Measurements from ENCODE around the gene CPLX3.

Gene CPLX3

DNA sequence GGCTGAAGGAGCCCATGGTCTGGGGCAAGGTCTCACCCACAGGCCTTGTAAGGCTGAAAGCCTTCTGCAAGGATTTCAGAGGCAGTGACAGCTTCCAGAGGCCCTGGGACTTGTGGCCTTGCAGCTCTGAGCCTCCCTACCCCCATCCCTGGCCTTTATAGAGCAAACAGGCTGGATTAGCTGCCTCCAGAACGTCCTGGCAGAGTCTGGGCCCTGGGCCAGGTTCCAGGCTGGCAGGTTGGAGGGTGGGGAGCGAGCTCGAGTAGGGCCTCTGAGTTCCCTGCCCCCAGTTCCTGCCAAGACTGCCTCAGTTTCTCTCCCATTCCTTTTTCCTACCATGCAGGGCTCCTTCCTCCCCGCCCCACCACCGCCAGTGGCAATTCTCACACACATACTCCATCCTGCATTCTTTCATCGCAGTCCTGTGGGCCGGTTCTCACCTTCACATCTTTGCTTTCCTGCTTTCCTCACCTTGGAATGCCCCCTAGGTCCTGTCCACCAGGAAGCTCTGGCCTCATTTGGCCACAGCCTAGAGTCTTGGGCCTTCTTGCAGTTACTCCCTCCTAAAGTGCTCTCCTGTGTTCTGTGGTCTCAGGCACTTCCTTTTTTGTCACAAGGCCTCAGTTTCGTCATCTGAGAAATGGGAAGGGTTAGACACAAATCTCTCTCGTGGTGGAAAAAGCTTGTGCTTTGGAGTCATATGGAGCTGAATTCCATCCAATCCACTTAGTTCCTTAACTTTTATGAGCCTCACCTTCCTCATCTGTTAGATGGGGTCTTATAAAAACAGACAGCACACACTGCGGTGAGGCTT, 11.1 kb upstream of the CPLX3 start:
- DNase-seq (ENCODE audit: low read depth): no peak
- TF ChIP-seq, protein P1, sequence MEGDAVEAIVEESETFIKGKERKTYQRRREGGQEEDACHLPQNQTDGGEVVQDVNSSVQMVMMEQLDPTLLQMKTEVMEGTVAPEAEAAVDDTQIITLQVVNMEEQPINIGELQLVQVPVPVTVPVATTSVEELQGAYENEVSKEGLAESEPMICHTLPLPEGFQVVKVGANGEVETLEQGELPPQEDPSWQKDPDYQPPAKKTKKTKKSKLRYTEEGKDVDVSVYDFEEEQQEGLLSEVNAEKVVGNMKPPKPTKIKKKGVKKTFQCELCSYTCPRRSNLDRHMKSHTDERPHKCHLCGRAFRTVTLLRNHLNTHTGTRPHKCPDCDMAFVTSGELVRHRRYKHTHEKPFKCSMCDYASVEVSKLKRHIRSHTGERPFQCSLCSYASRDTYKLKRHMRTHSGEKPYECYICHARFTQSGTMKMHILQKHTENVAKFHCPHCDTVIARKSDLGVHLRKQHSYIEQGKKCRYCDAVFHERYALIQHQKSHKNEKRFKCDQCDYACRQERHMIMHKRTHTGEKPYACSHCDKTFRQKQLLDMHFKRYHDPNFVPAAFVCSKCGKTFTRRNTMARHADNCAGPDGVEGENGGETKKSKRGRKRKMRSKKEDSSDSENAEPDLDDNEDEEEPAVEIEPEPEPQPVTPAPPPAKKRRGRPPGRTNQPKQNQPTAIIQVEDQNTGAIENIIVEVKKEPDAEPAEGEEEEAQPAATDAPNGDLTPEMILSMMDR (IDR thresholded peaks at IDR 0.05; ENCODE audit: low read depth, low read length, missing control alignments): no peak
- no peak overlapping the region for H3K4me3 ChIP-seq (ENCODE audit: low read depth, low read length)

DNA sequence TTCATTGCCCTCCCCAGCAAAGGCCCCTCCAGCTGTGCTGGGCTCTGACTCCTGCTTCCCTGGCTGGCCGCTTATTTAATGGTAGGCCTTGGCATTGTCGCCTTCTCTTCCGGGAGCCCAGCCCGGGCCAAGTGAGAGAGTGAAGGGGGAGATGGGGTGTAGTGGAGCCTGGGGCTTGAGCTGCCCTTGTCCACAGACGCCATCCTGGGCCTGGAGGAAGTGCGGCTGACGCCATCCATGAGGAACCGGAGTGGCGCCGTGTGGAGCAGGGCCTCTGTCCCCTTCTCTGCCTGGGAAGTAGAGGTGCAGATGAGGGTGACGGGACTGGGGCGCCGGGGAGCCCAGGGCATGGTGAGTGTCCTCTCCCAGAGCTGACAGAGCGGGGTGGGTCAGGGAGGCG, 10.5 kb upstream of the CPLX3 start:
- TF ChIP-seq, protein P1 (IDR thresholded peaks at IDR 0.05; ENCODE audit: low read depth, low read length, missing control alignments): no peak
- no peak for DNase-seq (ENCODE audit: low read depth)
- no peak overlapping the region for H3K4me3 ChIP-seq (ENCODE audit: low read depth, low read length)

DNA sequence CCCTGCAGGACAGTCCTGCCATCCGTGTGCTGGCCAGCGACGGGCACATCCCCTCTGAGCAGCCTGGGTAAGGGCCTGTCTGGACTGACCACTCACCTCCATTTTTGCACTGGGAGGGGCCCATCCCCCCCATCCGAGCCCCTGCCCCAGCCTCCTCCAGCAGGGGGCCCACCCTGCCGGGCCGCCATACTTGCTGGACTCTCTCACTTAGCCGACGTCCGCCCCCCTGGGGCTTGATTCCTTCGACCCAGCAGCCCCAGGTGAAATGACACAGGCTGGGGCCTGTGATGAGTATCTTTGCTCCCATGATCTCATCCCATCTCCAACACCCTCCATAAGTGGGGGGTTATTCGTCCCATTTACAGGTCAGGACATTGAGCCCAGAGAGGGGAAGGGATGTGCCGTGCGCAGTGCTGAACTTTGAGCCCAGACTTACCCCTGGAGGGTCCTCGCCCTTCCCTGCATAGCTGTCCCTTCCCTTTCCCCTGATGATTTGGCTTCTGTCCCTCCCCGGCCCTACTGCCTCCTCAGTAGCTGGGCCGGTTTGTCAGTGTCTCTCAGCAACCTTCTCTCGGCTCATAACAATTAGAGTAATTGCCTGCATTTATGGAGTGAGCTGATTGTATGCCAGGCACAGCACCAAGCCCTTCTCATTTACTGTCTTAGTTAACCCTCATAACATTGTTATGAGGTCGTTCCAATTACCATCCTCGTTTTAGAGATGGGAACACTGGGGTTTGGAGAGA, 9.6 kb upstream of the CPLX3 start:
- TF ChIP-seq, protein P1 (IDR thresholded peaks at IDR 0.05; ENCODE audit: low read depth, low read length, missing control alignments): no peak
- no peak overlapping the region for H3K4me3 ChIP-seq (ENCODE audit: low read depth, low read length)
- DNase-seq (ENCODE audit: low read depth): no peak

DNA sequence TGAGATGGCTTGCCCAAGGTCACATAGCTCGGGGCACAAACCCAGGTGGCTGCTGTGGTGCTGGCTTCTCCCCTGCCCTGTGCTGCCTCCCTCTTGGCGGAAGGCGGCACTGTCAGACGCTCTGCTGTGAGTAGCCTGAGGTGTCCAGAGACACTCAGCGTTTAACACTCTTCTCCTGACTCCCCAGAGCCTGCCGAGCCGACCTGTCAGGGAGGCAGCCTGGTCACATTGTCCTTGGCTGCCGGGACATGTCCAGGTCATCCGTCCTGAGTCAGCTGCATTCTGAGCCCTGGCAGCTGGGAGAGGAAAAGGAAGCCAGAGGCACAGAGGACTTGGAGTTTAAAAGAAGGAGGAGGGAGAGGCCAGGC, 9.1 kb upstream of the CPLX3 start:
- no peak overlapping the region for H3K4me3 ChIP-seq (ENCODE audit: low read depth, low read length)
- TF ChIP-seq, protein P1 (IDR thresholded peaks at IDR 0.05; ENCODE audit: low read depth, low read length, missing control alignments): no peak
- DNase-seq (ENCODE audit: low read depth): no peak

DNA sequence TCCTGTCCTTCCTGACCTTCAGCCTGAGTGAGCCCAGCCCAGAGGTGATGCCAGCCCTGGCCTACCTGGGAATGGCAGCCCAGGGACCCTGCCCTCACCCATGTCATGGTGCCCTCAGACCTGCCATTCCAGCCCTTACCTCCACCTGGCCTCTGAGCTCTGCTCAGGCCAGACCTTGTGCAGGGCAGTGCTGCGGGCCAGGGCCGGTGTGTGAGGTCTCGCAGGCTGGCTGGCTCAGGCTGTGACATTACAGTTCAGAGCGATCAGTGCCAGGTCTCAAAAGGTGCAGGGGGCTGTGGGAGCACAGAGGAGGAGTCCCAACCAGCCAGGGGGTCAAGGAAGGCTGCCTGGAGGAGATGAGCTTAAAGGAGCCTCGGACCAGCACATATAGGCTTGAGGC, 6.4 kb upstream of the CPLX3 start:
- no peak for DNase-seq (ENCODE audit: low read depth)
- TF ChIP-seq, protein P1 (IDR thresholded peaks at IDR 0.05; ENCODE audit: low read depth, low read length, missing control alignments): no peak
- H3K4me3 ChIP-seq (ENCODE audit: low read depth, low read length): no peak overlapping the region

DNA sequence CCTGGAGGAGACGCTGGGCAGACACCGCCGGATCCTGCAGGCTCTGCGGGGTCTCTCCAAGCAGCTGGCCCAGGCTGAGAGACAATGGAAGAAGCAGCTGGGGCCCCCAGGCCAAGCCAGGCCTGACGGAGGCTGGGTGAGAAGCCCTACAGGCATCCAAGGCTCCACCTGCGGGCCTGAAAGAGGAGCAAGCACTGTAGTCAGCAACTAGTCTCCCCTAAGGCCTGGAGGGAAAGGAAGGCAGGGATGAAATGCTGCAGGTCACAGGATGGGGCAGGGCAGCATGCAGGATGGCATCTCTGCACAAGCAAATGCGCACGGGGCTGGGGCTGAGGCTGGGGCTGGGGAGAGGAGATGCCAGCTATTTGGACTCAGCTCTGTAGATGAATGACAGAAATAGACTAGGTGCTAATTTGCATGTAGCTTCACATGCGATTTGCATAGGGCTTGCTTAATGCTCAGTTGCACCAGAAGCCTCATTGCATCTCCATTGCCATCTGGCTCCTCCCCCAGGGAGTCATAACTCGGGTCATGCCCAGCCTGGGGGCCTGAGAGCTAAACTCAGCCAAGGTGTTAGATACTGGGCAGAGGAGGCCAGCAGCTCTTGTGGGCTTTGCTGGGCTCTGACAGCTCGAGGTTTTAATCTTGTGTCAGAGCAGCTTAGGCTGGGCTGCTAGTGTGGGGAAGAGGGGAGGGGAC, 5.2 kb upstream of the CPLX3 start:
- no peak overlapping the region for H3K4me3 ChIP-seq (ENCODE audit: low read depth, low read length)
- peak; percentile 58 for DNase-seq (ENCODE audit: low read depth)
- TF ChIP-seq, protein P1 (IDR thresholded peaks at IDR 0.05; ENCODE audit: low read depth, low read length, missing control alignments): no peak
